ENCODE measurements around the gene TRMT2A.

TRMT2A gene

DNA sequence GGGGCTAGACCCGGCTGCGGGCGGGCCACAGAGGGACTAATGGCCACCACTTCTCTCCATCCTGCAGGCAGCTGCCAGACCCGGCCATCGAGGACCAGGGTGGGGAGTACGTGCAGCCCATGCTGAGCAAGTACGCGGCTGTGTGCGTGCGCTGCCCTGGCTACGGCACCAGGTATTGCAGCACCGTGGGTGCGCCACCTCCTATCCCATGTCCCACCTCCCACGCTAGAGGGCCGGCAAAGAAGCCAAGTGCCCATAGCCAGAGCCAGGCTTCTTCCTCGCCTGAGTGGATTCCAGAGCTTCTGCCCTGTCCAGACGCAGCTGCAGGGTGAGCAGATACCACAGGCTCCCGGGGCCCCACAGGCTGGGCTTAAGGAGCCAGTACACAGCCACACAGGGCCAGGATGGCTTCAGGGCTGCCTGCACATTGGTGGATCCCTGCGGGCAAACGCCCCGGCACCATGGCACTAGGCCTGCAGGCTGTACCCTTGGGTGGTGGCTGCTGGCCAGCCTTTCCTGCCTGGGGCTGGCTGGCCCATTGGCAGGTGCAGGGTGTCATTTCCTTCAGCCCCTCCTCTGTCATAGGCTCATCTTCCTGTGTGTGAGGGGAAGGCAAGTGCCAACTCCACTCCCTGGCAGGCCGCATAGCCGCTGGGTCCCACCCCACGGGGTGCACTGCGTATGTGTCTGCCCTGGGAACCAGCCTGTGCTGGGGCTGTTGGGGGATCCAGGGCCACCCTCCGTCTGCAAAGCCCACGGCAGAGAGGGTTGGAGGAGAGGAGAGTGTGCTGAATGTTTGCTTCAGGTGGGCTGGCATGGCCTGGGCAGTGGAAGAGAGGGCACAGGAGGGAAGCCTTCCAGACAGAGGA, 53.5 kb downstream of the TRMT2A start:
- DNase-seq (ENCODE audit: low read depth in 2 of 2): no peak

DNA sequence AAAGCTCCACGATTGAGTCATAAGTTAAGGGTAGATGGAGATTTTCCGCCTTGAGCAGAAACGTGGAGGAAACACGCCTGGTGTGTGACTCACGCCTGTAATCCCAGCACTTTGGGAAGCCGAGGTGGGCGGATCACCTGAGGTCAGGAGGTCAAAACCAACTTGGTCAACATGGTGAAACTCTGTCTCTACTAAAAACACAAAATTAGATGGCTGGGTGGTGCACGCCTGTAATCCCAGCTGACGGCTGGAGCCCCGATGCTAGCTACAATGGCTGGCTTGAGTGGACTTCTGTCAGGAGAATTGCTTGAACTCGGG, 54.3 kb downstream of the TRMT2A start:
- DNase-seq (ENCODE audit: low read depth in 2 of 2): no peak

DNA sequence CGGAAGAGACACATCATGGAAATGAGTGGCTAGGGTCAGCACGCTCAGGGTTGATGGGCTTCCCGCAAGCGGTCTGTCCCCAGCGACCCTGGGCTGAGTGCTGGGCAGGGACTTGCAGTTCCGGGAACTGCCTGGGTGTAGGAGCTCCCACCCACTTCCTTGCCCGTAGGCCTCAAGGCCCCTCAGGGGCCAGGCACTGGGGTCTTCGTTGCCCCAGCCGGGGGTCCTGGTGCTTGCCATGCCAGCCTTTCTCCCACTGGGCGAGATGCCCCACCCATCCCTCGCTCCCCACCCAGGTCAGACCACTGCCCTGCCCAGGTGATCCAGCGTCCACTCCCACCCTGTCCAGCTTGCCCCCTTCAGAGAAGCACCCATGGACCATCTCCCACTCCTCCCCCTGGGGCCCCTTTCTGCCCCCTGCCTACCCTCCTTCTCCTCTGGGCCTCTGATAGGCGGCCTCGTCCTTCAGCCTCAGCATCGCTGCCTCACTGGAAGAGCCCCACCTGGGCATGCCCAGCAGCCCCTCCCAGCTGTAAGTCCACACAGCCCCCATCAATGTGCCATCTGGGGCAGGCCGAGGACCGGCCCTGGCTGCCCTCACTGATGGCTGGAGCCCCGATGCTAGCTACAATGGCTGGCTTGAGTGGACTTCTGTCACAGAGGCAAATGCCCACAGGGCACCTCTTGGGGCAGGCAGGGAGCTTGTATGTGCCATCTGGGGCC, 54.8 kb downstream of the TRMT2A start:
- DNase-seq (ENCODE audit: low read depth in 2 of 2): no peak
